C4-2B (cell line): ENCODE results near the gene PPP1R36.
A peak's percentile ranks its signal among the peaks of the same experiment; 100 is the strongest.
"Not testable (repeated sequence)": the region's sequence is repeated elsewhere in the genome, so short reads cannot be mapped to it uniquely, and the experiment has no call there.

Experiments
- H3K27ac ChIP-seq: fragments of 450-650 bp; 2 replicates; pipeline ENCODE4 v1.5.1; 2017
- CTCF ChIP-seq: fragments of 450-650 bp; conservative IDR thresholded peaks from 2 replicates; pipeline ENCODE4 v1.5.1; 2017; ENCODE audit warnings: mild to moderate bottlenecking
- ZFX ChIP-seq: fragments of 450-650 bp; IDR thresholded peaks from 2 replicates; pipeline ENCODE4 v1.6.1; 2017

The PPP1R36 gene

GRCh38 chr14:64510825-64511671, 38.7 kb upstream of the PPP1R36 start:
- no peak for TF ChIP-seq ZFX
- peak; percentile 97 for TF ChIP-seq CTCF
- H3K27ac ChIP-seq: no peak overlapping the region

- peak overlapping the region; percentile 55 for H3K27ac ChIP-seq
- TF ChIP-seq CTCF: no peak
- TF ChIP-seq ZFX: no peak
Measured at GRCh38 chr14:64513271-64513670, 36.5 kb upstream of the PPP1R36 start.

GRCh38 chr14:64515053-64515452, 34.7 kb upstream of the PPP1R36 start:
- TF ChIP-seq CTCF (no peak), ZFX (no peak)
- peak overlapping the region; percentile 82 for H3K27ac ChIP-seq

GRCh38 chr14:64516969-64517368, 32.8 kb upstream of the PPP1R36 start:
- no peak for TF ChIP-seq CTCF
- TF ChIP-seq ZFX: no peak
- H3K27ac ChIP-seq: no peak overlapping the region

- not testable (repeated sequence) for H3K27ac ChIP-seq
Measured at GRCh38 chr14:64517667-64518066, 32.1 kb upstream of the PPP1R36 start.

GRCh38 chr14:64518229-64518628, 31.5 kb upstream of the PPP1R36 start:
- no peak overlapping the region for H3K27ac ChIP-seq
- no peak for TF ChIP-seq CTCF
- no peak for TF ChIP-seq ZFX

GRCh38 chr14:64520699-64521098, 29.1 kb upstream of the PPP1R36 start:
- TF ChIP-seq CTCF: no peak
- TF ChIP-seq ZFX: no peak
- H3K27ac ChIP-seq: no peak overlapping the region; the same call in 1 of the 2 replicates
